ENCODE data around the gene OR1F1. TPM values are rescaled to one million over a fixed set of nuclear protein-coding genes. Genes with fewer than 3 reads are reported as not detected.
A peak's percentile ranks its signal among the peaks of the same experiment; 100 is the strongest.
"Not testable (repeated sequence)": the region's sequence is repeated elsewhere in the genome, so short reads cannot be mapped to it uniquely, and the experiment has no call there.

OR1F1 gene
- total RNA-seq, 2 donors from 2014 or later = not detected

DNA sequence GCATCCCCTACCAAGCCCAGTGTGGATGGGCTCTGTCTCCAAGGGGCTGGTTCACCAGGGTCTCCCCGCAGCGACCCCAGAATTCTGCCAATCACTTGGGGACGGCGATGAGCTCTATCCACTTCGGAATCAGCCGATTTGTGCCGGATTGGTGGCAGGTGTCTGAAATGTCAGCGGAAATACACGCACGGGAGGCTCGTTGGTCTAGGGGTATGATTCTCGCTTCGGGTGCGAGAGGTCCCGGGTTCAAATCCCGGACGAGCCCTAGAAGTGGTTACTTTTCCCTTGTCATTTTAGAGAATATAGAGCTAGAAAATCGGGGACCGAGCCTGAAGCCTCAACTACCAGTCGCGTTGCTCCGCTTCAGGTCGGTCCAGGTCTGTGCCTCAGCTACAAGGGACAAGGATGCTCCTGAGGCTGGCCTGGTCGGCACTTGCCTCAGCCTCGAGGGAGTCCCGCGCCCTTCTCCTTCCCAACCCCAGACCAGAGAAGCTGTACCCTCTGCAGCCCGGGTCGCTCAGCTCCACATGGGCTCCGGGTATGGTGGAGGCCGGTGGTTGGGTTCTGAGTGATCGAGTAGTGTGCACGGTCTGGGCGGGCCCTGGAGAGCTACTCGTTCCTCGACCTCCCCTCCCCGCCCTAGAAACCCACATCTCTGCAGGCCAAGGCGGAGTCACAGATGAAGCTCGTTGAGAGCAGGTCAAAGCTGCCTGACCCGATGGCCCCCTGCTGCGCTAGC lies 16.0 kb upstream of the OR1F1 start:
- H3K9me3 ChIP-seq (ENCODE audit: control insufficient read depth, low read length, poor library complexity, severe bottlenecking) = peaks cover 4% of the 10 kb centered on the region
- Mint-ChIP-seq H3K4me3 (peak overlapping the region; percentile 85), H3K27ac (peak overlapping the region; percentile 91), H3K4me1 (peaks cover 28% of the 10 kb centered on the region), H3K36me3 (ENCODE audit: low read depth) (peaks cover under 1% of the 10 kb centered on the region), H3K27me3 (peaks cover 43% of the 10 kb centered on the region)
- DNase-seq (no peak), ATAC-seq (peak; percentile 32)

GRCh38 chr16:3173892-3174617 lies 13.9 kb upstream of the OR1F1 start:
- Mint-ChIP-seq H3K27ac (no peak overlapping the region), H3K4me3 (peak overlapping the region; percentile 82)

GRCh38 chr16:3174618-3175148 lies 13.3 kb upstream of the OR1F1 start:
- Mint-ChIP-seq H3K27ac (no peak overlapping the region), H3K27me3 (peaks cover 66% of the 10 kb centered on the region), H3K4me1 (peaks cover 30% of the 10 kb centered on the region), H3K36me3 (ENCODE audit: low read depth) (peaks cover 5% of the 10 kb centered on the region), H3K4me3 (peak overlapping the region; percentile 82)
- ATAC-seq (no peak), DNase-seq (no peak)
- H3K9me3 ChIP-seq (ENCODE audit: control insufficient read depth, low read length, poor library complexity, severe bottlenecking) = peaks cover 4% of the 10 kb centered on the region

More at GRCh38 chr16:3173892-3174617, 13.9 kb upstream of the OR1F1 start:
- peaks cover 3% of the 10 kb centered on the region for H3K36me3 Mint-ChIP-seq (ENCODE audit: low read depth)
- peaks cover 60% of the 10 kb centered on the region for H3K27me3 Mint-ChIP-seq
- ATAC-seq = no peak
- H3K4me1 Mint-ChIP-seq = peaks cover 30% of the 10 kb centered on the region
- peaks cover 4% of the 10 kb centered on the region for H3K9me3 ChIP-seq (ENCODE audit: control insufficient read depth, low read length, poor library complexity, severe bottlenecking)
- DNase-seq = no peak

GRCh38 chr16:3175157-3176093 lies 12.6 kb upstream of the OR1F1 start:
- no peak overlapping the region for H3K4me3 Mint-ChIP-seq
- DNase-seq (no peak), ATAC-seq (no peak)
- peaks cover 6% of the 10 kb centered on the region for H3K36me3 Mint-ChIP-seq (ENCODE audit: low read depth)
- H3K27ac Mint-ChIP-seq = no peak overlapping the region
- H3K27me3 Mint-ChIP-seq = peaks cover 73% of the 10 kb centered on the region
- peaks cover 30% of the 10 kb centered on the region for H3K4me1 Mint-ChIP-seq
- H3K9me3 ChIP-seq (ENCODE audit: control insufficient read depth, low read length, poor library complexity, severe bottlenecking) = peaks cover 4% of the 10 kb centered on the region

GRCh38 chr16:3179651-3180050 lies 8.4 kb upstream of the OR1F1 start:
- H3K4me1 Mint-ChIP-seq = peaks cover 13% of the 10 kb centered on the region
- no peak for ATAC-seq
- DNase-seq = no peak
- peaks cover 8% of the 10 kb centered on the region for H3K36me3 Mint-ChIP-seq (ENCODE audit: low read depth)
- H3K27ac Mint-ChIP-seq = no peak overlapping the region
- H3K4me3 Mint-ChIP-seq = no peak overlapping the region
- H3K9me3 ChIP-seq (ENCODE audit: control insufficient read depth, low read length, poor library complexity, severe bottlenecking) = peaks cover 6% of the 10 kb centered on the region
- peaks cover 85% of the 10 kb centered on the region for H3K27me3 Mint-ChIP-seq

- Mint-ChIP-seq H3K27me3 (peaks cover 81% of the 10 kb centered on the region), H3K4me3 (no peak overlapping the region), H3K4me1 (peaks cover 13% of the 10 kb centered on the region), H3K27ac (no peak overlapping the region), H3K36me3 (ENCODE audit: low read depth) (peaks cover 8% of the 10 kb centered on the region)
- peaks cover 6% of the 10 kb centered on the region for H3K9me3 ChIP-seq (ENCODE audit: control insufficient read depth, low read length, poor library complexity, severe bottlenecking)
- ATAC-seq = no peak
- no peak for DNase-seq
Measured at GRCh38 chr16:3180445-3180878, 7.5 kb upstream of the OR1F1 start.

DNA sequence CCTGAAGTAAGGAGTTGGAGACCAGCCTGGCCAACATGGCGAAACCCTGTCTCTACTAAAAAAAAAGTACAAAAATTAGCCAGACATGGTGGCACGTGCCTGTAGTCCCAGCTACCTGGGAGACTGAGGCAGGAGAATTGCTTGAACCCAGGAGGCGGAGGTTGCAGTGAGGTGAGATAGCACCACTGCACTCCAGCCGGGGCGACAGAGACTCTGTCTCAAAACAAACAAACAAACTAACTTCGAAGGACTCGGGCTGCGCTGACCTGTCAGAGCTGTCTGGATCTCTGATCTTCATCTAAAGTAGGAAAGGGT lies 5.8 kb upstream of the OR1F1 start:
- DNase-seq; H3K36me3 Mint-ChIP-seq (ENCODE audit: low read depth); ATAC-seq; H3K9me3 ChIP-seq (ENCODE audit: control insufficient read depth, low read length, poor library complexity, severe bottlenecking); H3K4me1 Mint-ChIP-seq: not testable (repeated sequence)
- Mint-ChIP-seq H3K27me3 (peaks cover 82% of the 10 kb centered on the region), H3K27ac (peak overlapping the region; percentile 75), H3K4me3 (peak overlapping the region; percentile 64)

- peaks cover 3% of the 10 kb centered on the region for H3K9me3 ChIP-seq (ENCODE audit: control insufficient read depth, low read length, poor library complexity, severe bottlenecking)
- peaks cover 82% of the 10 kb centered on the region for H3K27me3 Mint-ChIP-seq
- peak; percentile 29 for ATAC-seq
- H3K36me3 Mint-ChIP-seq (ENCODE audit: low read depth) = peaks cover 6% of the 10 kb centered on the region
- peak overlapping the region; percentile 75 for H3K27ac Mint-ChIP-seq
- peak overlapping the region; percentile 80 for H3K4me3 Mint-ChIP-seq
- peaks cover 9% of the 10 kb centered on the region for H3K4me1 Mint-ChIP-seq
- DNase-seq = no peak
Measured at GRCh38 chr16:3182608-3183444, 5.2 kb upstream of the OR1F1 start.

- DNase-seq (no peak), ATAC-seq (no peak)
- Mint-ChIP-seq H3K36me3 (ENCODE audit: low read depth) (peaks cover 6% of the 10 kb centered on the region), H3K4me1 (peaks cover 15% of the 10 kb centered on the region), H3K27me3 (peaks cover 80% of the 10 kb centered on the region), H3K27ac (peak overlapping the region; percentile 75), H3K4me3 (peak overlapping the region; percentile 80)
- H3K9me3 ChIP-seq (ENCODE audit: control insufficient read depth, low read length, poor library complexity, severe bottlenecking) = peaks cover 3% of the 10 kb centered on the region
Measured at GRCh38 chr16:3183445-3184139, 4.4 kb upstream of the OR1F1 start.

GRCh38 chr16:3186946-3187690 lies 886 bp upstream of the OR1F1 start:
- DNase-seq (no peak), ATAC-seq (no peak)
- H3K27me3 Mint-ChIP-seq = peaks cover 86% of the 10 kb centered on the region
- H3K4me1 Mint-ChIP-seq = peaks cover 40% of the 10 kb centered on the region
- H3K36me3 Mint-ChIP-seq (ENCODE audit: low read depth) = no peaks in the 10 kb centered on the region
- H3K27ac Mint-ChIP-seq = peak overlapping the region; percentile 55
- H3K9me3 ChIP-seq (ENCODE audit: control insufficient read depth, low read length, poor library complexity, severe bottlenecking) = peaks cover 3% of the 10 kb centered on the region
- peak overlapping the region; percentile 71 for H3K4me3 Mint-ChIP-seq

- ATAC-seq = no peak
- no peak for DNase-seq
- H3K4me3 Mint-ChIP-seq = peak overlapping the region; percentile 80
- peaks cover 79% of the 10 kb centered on the region for H3K27me3 Mint-ChIP-seq
- peak overlapping the region; percentile 55 for H3K27ac Mint-ChIP-seq
- peaks cover 2% of the 10 kb centered on the region for H3K9me3 ChIP-seq (ENCODE audit: control insufficient read depth, low read length, poor library complexity, severe bottlenecking)
- H3K36me3 Mint-ChIP-seq (ENCODE audit: low read depth) = no peaks in the 10 kb centered on the region
- H3K4me1 Mint-ChIP-seq = peaks cover 35% of the 10 kb centered on the region
Measured at GRCh38 chr16:3188675-3188924, 596 bp downstream of the OR1F1 start.
